Measurements from ENCODE around the gene TXNL4B.

The TXNL4B gene

DNA sequence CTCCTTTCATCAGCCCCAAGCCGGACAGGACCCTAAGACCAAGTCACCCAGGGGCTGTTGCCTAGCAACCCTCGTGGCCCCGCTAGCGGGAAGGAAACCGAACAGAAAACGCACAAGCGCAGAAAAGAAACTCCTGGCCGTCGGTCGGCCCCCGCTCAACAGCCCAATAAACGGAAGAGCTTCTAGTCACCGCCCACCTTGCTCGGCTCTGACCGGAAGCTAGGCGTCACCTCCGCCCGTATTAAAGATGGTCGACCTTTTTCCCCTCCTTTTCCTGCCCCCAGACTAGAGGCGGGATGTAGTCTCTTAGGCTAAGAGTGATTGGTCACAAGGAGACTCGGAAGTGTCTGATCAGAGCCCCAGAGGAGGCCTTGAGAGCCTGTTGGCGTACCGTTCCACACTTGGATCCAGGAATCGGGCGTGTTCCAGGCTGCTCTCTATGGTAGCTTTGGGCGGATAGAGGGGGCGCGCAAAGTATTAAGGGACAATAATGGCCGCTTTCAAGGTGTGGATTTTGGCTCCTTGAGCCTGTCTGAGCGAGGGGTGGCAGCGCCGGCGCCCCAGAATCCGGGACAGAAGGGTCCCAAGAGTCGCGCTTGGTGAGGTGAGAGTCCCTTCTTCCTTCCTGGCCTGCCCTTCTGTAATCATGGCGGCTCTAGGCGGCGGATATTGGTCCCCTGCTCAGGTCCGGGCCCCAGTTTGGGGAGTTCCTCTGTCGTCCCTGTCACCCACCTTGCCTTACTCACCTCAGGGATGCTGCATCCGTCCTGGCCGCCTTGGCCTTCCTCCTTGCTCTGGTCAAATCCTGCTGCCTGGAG is at the start of gene TXNL4B, which contains the start of gene DHX38:
TXNL4B (minus strand) TSS at position 173 of the 818 bp plus-strand sequence. CDS start 2,871 bp downstream, outside the sequence.
DHX38 (plus strand) TSS at position 400 of the 818 bp plus-strand sequence. CDS start 2,311 bp downstream, outside the sequence.
- peak; percentile 97 to 98 for ATAC-seq

DNA sequence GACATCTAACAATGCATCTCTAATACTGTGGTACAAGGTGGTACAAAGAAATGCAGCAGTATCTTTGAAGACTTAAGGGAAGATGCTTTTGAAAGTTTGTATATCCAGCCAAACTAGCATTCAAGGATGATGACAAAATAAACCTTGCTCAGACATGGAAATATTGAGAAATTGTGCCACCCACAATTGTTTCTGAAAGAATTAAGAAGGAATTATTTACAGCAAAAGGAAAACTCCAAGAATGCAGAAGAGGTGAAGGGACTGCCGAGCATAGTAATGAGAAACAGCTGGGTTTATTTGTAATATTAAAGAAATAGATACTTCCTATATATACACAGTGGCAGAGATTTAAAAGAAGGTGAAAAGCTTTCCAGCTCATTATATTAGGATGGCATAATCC is 49.1 kb upstream of the TXNL4B start:
- ATAC-seq, result no peak

DNA sequence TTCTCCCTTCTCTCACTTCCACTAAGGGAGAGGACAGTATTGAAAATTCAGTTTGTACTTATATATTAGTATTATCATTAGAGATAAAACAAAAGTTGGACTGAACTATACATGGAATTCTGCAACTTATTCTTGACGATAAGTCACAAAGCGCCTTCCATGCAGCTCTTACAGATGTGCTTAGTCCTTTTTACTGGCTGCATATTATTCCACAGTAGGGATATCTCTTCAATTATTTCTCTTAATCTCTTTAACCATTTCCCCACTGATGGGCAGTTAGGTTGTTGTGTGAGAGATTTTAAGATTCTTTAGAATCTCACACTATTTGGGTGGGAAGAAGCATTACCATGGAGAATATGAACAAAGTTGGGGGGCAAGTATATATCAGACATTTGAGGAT is 46.5 kb upstream of the TXNL4B start:
- no peak for ATAC-seq

GRCh38 chr16:72138064-72138572 is 44.7 kb upstream of the TXNL4B start:
- no peak for ATAC-seq

DNA sequence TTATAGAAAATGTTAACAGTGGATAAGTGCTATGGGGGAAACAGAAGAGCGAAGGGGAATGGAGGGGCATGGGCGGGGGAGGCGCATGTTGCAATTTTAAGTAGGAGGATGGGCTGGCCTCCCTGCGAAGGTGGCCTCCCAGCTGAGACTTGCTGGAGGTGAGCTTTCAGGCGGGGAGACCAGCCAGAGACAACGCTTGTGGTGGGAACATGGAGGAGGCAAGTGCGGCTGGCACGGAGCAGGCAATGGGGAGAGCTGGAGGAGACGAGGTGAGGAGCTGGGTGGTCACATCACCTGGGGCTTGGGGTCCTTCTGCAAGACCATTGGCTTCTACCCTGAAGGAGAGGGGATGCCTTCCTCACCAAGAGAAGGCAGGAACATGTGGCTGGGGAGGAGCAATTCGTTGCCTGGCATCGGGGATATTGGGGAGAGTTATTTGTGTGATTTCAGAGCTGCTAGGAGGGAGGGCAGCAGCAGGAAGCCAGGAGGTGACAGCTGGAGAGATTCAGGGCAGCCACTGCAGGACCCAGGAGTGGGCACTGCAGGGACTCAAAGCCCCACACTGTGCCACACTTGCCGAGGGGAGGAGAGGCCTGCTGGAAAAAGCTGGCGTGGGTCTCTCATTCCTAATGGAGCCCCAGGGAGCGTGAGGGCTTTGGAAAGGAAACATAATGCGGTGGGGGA is 44.1 kb upstream of the TXNL4B start:
- ATAC-seq, result no peak

- ATAC-seq, result no peak
These were observed 41.1 kb upstream of the TXNL4B start for GRCh38 chr16:72134507-72134906.

DNA sequence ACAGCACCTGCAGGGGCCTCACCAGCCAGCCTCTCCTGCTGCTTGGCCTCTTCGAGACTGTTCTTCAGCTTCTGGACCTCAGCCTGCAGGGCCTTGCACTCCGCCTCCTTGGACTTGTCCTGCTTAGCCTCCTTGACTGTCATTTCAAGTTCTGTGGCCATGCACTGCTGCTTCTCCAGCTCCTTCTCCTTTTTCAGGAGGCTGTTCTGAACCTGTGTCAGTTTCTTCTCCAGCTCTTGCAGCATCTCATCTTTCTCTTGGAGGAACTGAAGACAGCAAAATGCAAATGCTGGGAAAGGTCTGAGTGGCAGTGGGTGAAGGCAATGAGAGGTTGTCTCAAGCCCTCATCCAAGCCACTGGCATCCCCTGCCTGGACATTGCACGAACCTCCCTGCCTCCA is 39.3 kb upstream of the TXNL4B start:
- no peak for ATAC-seq

DNA sequence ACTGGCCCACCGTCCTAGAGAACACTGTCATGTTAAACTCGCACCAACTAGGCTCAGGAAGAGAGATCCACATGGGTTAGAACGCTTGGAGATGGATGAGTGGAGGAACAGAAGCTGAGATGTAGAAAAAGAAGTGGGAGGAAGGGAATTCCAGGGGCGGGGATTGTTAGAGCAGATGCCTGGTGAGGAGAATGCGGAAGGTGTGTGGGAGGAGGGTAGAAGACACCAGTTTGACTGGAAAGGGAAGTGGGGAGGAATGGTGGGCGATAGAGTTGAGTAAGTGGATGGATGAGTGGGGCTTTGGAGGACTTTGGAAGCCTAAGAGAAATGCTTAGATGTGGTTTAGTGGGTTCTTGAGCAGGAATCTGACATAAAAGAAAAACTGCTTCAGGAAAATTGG is 37.6 kb upstream of the TXNL4B start:
- no peak for ATAC-seq

DNA sequence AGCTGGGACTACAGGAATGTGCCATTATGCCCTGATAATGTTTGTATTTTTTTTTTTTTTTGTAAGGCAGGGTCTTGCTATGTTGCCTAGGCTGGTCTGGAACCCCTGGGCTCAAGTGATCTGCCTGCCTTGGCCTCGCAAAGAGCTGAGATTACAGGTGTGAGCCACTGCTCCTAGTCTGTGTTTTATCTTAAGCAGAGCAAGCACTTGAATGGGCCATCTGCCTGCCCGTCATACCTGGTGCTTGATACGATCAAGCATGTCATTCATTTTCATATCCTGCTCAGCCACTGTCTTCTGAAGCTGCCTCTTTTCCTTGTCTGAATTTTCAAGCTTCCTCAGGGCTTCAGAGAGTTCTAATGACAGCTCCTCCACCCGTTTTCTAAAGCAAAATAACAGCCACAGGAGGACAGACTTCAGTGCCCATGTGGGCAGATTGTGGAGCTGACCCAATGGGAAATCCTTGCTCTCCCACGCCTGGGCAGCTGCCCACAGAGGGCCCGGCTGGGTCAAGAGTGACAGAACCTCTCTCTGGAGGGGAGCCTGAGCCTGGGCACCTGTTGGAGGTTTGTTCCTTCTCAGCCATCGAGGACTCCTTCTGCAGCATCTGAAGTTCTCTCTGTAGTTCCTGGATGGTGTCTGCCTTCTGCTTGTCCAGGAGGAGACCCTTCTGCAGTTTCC is 36.7 kb upstream of the TXNL4B start:
- ATAC-seq, result no peak

DNA sequence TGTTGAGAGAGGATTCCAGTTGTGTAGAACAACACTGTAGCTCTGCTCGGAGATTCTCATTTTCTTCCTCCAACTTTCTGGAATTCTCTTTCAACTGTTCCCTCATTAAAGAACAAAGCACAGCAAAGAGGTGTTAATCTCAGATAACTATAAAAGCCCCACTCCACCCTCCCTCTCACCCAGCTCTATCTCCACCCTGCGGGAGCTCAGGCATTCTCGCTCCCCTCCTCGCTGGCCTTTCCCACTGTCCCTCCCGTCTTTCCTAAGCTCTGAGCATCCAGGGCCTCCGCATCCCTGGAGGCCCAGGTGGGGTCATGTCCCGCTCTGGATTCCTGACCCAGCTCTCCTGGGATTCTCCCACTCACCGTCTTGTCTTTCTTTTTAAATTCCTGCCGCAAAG is 35.3 kb upstream of the TXNL4B start:
- ATAC-seq, result no peak

GRCh38 chr16:72126429-72126765 is 33.0 kb upstream of the TXNL4B start:
- no peak for ATAC-seq

GRCh38 chr16:72125635-72126428 is 32.4 kb upstream of the TXNL4B start:
- ATAC-seq, result no peak

GRCh38 chr16:72124761-72125634 is 31.6 kb upstream of the TXNL4B start:
- ATAC-seq, result peak in 1 of 2 donors; percentile 27

DNA sequence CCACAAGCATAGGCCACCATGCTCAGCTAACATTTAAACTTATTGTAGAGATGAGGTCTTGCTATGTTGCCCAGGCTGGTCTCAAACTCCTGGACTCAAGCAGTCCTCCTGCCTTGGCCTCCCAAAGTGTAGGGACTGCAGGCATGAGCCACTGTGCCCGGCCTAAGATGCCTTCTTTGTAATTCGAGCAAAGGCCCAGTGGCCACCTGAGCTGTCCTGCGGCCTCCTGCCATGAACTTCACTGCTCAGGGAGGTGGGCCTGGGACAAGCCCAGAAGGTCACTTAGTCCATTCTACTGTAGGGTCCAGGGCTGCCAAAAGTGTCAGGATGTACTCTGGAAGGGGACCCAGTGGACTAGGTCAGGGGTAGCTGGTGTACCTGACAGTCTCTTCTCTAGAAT is 30.7 kb upstream of the TXNL4B start:
- no peak for ATAC-seq

- ATAC-seq, result no peak
These were observed 30.0 kb upstream of the TXNL4B start for GRCh38 chr16:72123426-72123825.

DNA sequence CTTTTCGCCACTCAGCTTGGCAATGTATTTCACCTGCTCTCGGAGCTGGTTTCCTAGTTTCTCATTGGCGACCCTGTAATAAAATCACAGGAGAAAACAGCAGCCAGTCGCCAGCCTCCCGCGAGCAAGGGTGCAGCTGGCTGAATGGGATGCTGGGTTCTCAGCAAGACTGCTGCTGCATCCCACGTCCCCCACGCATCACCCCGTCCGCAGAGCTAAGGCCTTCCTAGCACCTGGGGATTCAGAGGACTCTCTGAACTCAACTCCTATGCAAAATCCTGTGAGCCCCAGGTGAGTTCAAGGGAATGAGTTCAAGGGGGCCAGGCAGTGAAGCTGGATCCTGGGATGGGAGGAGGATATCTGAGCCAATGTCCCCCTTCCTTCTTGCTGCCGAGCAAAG is 29.5 kb upstream of the TXNL4B start:
- no peak for ATAC-seq

- ATAC-seq, result no peak
These were observed 28.9 kb upstream of the TXNL4B start for GRCh38 chr16:72122308-72122707.

DNA sequence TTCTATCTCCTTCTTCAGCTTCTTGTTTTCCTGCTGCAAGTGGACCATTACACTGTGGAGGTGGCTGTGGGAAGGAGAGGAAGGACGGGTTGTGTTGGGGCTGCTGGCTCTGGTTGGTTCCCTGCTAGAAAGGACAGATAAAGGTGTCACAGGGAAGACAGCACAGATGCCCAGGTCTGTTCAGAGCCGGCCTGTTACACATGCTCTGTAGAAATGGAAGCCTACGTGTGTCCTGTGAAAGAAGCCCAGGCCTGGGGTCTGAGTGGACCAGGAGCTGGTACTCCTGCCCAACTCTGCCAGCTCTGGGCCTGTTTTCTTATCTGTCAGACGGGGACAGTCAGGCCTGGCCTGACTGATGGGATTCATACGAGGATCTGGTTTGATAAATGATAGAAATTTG is 26.6 kb upstream of the TXNL4B start:
- no peak for ATAC-seq

DNA sequence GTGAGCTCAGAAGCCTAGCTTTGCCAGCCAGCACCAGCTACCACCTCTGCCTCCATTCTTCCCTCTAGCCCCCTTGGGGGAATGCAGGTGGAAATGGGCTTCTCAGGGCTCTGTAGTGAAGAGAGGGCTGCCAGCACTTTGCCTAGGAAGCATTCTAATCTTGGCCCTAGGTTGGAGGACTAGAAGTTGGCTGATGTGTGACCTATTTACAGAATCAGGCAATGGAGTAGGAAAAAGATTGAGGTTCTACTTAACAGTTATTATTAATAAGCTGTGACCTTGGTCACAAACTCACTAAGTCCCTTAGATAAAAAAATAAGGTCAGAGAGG is 20.2 kb upstream of the TXNL4B start:
- ATAC-seq, result no peak

- ATAC-seq, result no peak
These were observed 19.6 kb upstream of the TXNL4B start for GRCh38 chr16:72112906-72113615.

- no peak for ATAC-seq
These were observed 19.0 kb upstream of the TXNL4B start for GRCh38 chr16:72112452-72112792.

Measured in activated CD4-positive, CD25-positive, alpha-beta regulatory T cell treated with anti-CD3 and anti-CD28 coated beads, Interleukin-2, amount 50 U/mL, for 24 hours (primary cell).